Measurements from ENCODE around the gene CD1E. TPM values are rescaled to one million over a fixed set of nuclear protein-coding genes. Genes with fewer than 3 reads are reported as not detected.

CD1E gene
- total RNA-seq, 1 donor from 2014 or later: not detected

Other genes starting within 250 kb of the CD1E start
- gene CD1D, start 173.0 kb upstream of the CD1E start, total RNA-seq: 1.5 TPM
- not detected for gene CD1A, start 99.5 kb upstream of the CD1E start, total RNA-seq
- gene CD1C, start 64.0 kb upstream of the CD1E start, total RNA-seq: 0.57 TPM
- gene CD1B, start 22.4 kb upstream of the CD1E start, total RNA-seq: not detected
- gene OR10T2, start 45.6 kb downstream of the CD1E start, total RNA-seq: not detected
- not detected for gene OR10K2, start 72.3 kb downstream of the CD1E start, total RNA-seq
- gene OR10K1, start 107.9 kb downstream of the CD1E start, total RNA-seq: not detected
- not detected for gene OR10R2, start 118.3 kb downstream of the CD1E start, total RNA-seq
- not detected for gene OR6Y1, start 200.5 kb downstream of the CD1E start, total RNA-seq
- gene OR6P1, start 216.7 kb downstream of the CD1E start, total RNA-seq: not detected
- gene OR10X1, start 226.0 kb downstream of the CD1E start, total RNA-seq: not detected

All from Right ventricle myocardium inferior (tissue), 1 donor.